Gastroesophageal sphincter (tissue), 4 donors: ENCODE data around the gene PSME3IP1. TPM values are rescaled to one million over a fixed set of nuclear protein-coding genes. Genes with fewer than 3 reads are reported as not detected.

Experiments
- ATAC-seq: fragments of 150-250 bp; one replicate; pipeline ENCODE4 v1.9.1; 2016; ENCODE audit warnings: mild to moderate bottlenecking, moderate library complexity
- H3K27ac ChIP-seq, 4 donors: fragments of 200-600 bp; sonication (generic) in 3 of 4; 1 replicate in 3 of 4; 2 replicates in 1 of 4; pipeline ENCODE4 v1.5.1; 2016 to 2019
- H3K27me3 ChIP-seq: fragments of 200-600 bp; sonication (generic); one replicate; pipeline ENCODE4 v1.5.1; 2019
- H3K36me3 ChIP-seq, 2 donors: fragments of 200-600 bp; sonication (generic); one replicate each; pipeline ENCODE4 v1.5.1; 2019; ENCODE audit warnings: control low read depth in 1 of 2
- H3K4me1 ChIP-seq, 3 donors: fragments of 200-600 bp; sonication (generic); 1 replicate in 2 of 3; 2 replicates in 1 of 3; pipeline ENCODE4 v1.5.1; 2016 to 2019; ENCODE audit warnings: control low read depth in 2 of 3
- H3K4me3 ChIP-seq, 2 donors: fragments of 200-600 bp; sonication (generic); one replicate each; pipeline ENCODE4 v1.5.1; 2019; ENCODE audit warnings: mild to moderate bottlenecking in 1 of 2, moderate library complexity in 1 of 2
- H3K9me3 ChIP-seq, 3 donors: fragments of 200-600 bp; sonication (generic); one replicate each; pipeline ENCODE4 v1.5.1; 2017 to 2019; ENCODE audit warnings: control low read depth in 2 of 3
- EP300 ChIP-seq: sonication (generic); formaldehyde crosslinking; IDR thresholded peaks from one replicate; pipeline ENCODE4 v1.6.1; 2017; ENCODE audit warnings: antibody characterized with exemption, mild to moderate bottlenecking
- POLR2A ChIP-seq, 2 donors: fragments of 450-650 bp; IDR thresholded peaks; one replicate each; pipeline ENCODE4 v1.6.1; 2017; ENCODE audit warnings: antibody characterized with exemption in 2 of 2, mild to moderate bottlenecking in 2 of 2, moderate library complexity in 1 of 2
- POLR2AphosphoS5 ChIP-seq: sonication (generic); formaldehyde crosslinking; IDR thresholded peaks from one replicate; pipeline ENCODE4 v1.6.1; 2017; ENCODE audit warnings: antibody characterized with exemption
- WGBS, 2 donors: methylation state at CpG; one replicate each; pipeline ENCODE4 v1.1.5; 2018; ENCODE audit warnings: low coverage in 1 of 2; 5-methylcytosine and 5-hydroxymethylcytosine counted together
- total RNA-seq, 4 donors: library from RNA; depleted of rRNA; stranded (reverse); fragments of >200 nt; gene quantifications; one replicate each; pipeline ENCODE4 v1.1.0, GENCODE V29; 2016
- TF ChIP-seq, protein P1 (sequence below), 4 experiments: fragments of 200-600 bp in 2 of 4; fragments of 450-650 bp in 2 of 4; sonication (generic) in 1 of 4; IDR thresholded peaks; one replicate each; pipeline ENCODE4 v1.5.1; 2017 to 2019; ENCODE audit warnings: antibody characterized with exemption in 4 of 4, mild to moderate bottlenecking in 2 of 4, moderate library complexity in 2 of 4

PSME3IP1 gene
- total RNA-seq, 4 donors from 2014 or later = 54.9 to 80.7 (median 68.1) TPM

DNA sequence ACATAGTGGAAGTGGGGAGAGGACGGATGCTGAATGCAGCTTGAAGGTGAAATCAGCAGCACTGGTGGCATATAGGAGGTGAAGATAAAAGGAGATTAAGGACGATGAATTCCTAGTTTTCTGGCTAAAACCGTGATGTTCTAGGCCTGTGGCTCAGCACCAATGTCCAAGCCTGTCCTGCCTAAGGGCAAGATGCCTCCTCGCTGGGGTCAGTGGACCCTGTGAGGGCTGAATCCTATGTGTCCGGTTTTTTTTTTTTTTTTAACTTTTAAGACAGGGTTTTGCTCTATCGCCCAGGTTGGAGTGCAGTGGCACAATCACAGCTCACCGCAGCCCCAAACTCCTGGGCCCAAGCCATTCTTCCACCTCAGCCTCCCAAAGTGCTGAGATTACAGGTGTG, 80.7 kb downstream of the PSME3IP1 start:
- Histone ChIP-seq H3K9me3 (no peaks in the 10 kb centered on the region), H3K27ac (no peak overlapping the region), H3K27me3 (no peaks in the 10 kb centered on the region), H3K4me3 (no peak overlapping the region), H3K4me1 (peaks cover 0 to 22% (median 0%) of the 10 kb centered on the region in 3 donors), H3K36me3 (no peaks in the 10 kb centered on the region)
- no peak for TF ChIP-seq POLR2A (IDR thresholded peaks at IDR 0.05)
- no peak for TF ChIP-seq POLR2AphosphoS5
- TF ChIP-seq EP300 = no peak
- TF ChIP-seq, protein P1, sequence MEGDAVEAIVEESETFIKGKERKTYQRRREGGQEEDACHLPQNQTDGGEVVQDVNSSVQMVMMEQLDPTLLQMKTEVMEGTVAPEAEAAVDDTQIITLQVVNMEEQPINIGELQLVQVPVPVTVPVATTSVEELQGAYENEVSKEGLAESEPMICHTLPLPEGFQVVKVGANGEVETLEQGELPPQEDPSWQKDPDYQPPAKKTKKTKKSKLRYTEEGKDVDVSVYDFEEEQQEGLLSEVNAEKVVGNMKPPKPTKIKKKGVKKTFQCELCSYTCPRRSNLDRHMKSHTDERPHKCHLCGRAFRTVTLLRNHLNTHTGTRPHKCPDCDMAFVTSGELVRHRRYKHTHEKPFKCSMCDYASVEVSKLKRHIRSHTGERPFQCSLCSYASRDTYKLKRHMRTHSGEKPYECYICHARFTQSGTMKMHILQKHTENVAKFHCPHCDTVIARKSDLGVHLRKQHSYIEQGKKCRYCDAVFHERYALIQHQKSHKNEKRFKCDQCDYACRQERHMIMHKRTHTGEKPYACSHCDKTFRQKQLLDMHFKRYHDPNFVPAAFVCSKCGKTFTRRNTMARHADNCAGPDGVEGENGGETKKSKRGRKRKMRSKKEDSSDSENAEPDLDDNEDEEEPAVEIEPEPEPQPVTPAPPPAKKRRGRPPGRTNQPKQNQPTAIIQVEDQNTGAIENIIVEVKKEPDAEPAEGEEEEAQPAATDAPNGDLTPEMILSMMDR (IDR thresholded peaks at IDR 0.05) = no peak
- no peak for ATAC-seq
- WGBS, 2 donors = 81 to 92% methylated on average over 5 of the region's 7 CpGs

DNA sequence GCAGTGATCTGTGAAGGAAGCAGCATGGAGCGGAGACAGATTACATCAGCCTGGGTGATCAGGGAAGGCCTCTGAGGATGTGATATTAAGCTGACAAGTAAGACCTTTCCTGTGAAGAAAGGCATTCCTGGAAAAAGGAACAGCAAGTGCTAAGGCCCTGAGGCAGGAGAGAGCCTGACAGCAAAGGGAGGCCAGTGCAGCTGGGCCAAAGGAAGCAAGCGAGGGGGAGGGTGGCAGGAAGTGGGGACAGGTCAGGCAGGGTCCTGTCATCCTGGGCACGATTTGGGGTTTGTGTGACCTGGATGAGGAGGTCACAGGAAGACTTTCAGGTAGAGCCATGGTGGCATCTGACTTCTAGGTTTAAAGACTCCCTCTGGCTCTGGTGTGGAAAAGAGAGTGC, 81.1 kb downstream of the PSME3IP1 start:
- ATAC-seq = no peak
- peaks cover 0 to 22% (median 0%) of the 10 kb centered on the region in 3 donors for H3K4me1 ChIP-seq
- WGBS, 2 donors = 68 to 69% methylated on average over 3 of the region's 3 CpGs
- H3K4me3 ChIP-seq = no peak overlapping the region
- H3K9me3 ChIP-seq = no peaks in the 10 kb centered on the region
- no peak for TF ChIP-seq POLR2AphosphoS5
- TF ChIP-seq, protein P1 (IDR thresholded peaks at IDR 0.05) = no peak
- TF ChIP-seq POLR2A (IDR thresholded peaks at IDR 0.05) = no peak
- no peak for TF ChIP-seq EP300
- no peak overlapping the region for H3K27ac ChIP-seq
- no peaks in the 10 kb centered on the region for H3K27me3 ChIP-seq
- H3K36me3 ChIP-seq = no peaks in the 10 kb centered on the region

- Histone ChIP-seq H3K4me3 (no peak overlapping the region), H3K36me3 (no peaks in the 10 kb centered on the region), H3K27ac (no peak overlapping the region), H3K27me3 (no peaks in the 10 kb centered on the region), H3K9me3 (no peaks in the 10 kb centered on the region), H3K4me1 (peaks cover 0 to 24% (median 0%) of the 10 kb centered on the region in 3 donors)
- ATAC-seq = no peak
- 71 to 83% methylated on average over 8 to 15 of the region's 16 CpGs for WGBS, 2 donors
- TF ChIP-seq POLR2AphosphoS5 (no peak), POLR2A (IDR thresholded peaks at IDR 0.05) (no peak), EP300 (no peak)
- TF ChIP-seq, protein P1 (IDR thresholded peaks at IDR 0.05) = no peak
Observed at GRCh38 chr16:57102888-57103851, 82.7 kb downstream of the PSME3IP1 start.

Other genes with a start within 250 kb of the PSME3IP1 start
- gene CETP, start 224.1 kb downstream of the PSME3IP1 start, total RNA-seq = 1 to 10 TPM in 1 of 4 donors, not detected in 3; 1.6 TPM
- 10 to 100 TPM; 11.1 to 39.7 (median 16.3) TPM for gene NLRC5, start 196.5 kb downstream of the PSME3IP1 start, total RNA-seq
- 10 to 100 TPM; 18.0 to 38.7 (median 27.8) TPM for gene CPNE2, start 93.5 kb downstream of the PSME3IP1 start, total RNA-seq
- gene RSPRY1, start 290 bp upstream of the PSME3IP1 start, total RNA-seq = 10 to 100 TPM; 28.2 to 31.8 (median 29.5) TPM
- 10 to 100 TPM; 52.5 to 82.2 (median 75.8) TPM for gene ARL2BP, start 59.2 kb upstream of the PSME3IP1 start, total RNA-seq
- 10 to 100 TPM in 1 of 4 donors, 1 to 10 TPM in 3; 1.7 to 11.4 (median 5.4) TPM for gene PLLP, start 98.6 kb upstream of the PSME3IP1 start, total RNA-seq
- not detected for gene CCL22, start 172.7 kb upstream of the PSME3IP1 start, total RNA-seq
- gene CX3CL1, start 186.5 kb upstream of the PSME3IP1 start, total RNA-seq = 10 to 100 TPM; 18.6 to 45.8 (median 30.5) TPM
- gene CCL17, start 218.7 kb upstream of the PSME3IP1 start, total RNA-seq = not detected